GM21723 (cell line): ENCODE results near the gene ARHGEF17.
A peak's percentile ranks its signal among the peaks of the same experiment; 100 is the strongest.
"Not testable (repeated sequence)": the region's sequence is repeated elsewhere in the genome, so short reads cannot be mapped to it uniquely, and the experiment has no call there.

Experiments
- ATAC-seq: cut with Tn5 transposase; IDR thresholded peaks from one replicate; pipeline ENCODE4 v1.9.1; 2021; ENCODE audit warnings: mild to moderate bottlenecking, moderate library complexity; ENCODE audit not compliant: unreplicated experiment

The ARHGEF17 gene

GRCh38 chr11:73273222-73273895, 34.7 kb upstream of the ARHGEF17 start:
- no peak for ATAC-seq

GRCh38 chr11:73274191-73274590, 33.9 kb upstream of the ARHGEF17 start:
- not testable (repeated sequence) for ATAC-seq

- ATAC-seq, result no peak
Measured at GRCh38 chr11:73274722-73275380, 33.2 kb upstream of the ARHGEF17 start.

GRCh38 chr11:73275381-73275750, 32.7 kb upstream of the ARHGEF17 start:
- no peak for ATAC-seq

- no peak for ATAC-seq
Measured at GRCh38 chr11:73277467-73277866, 30.6 kb upstream of the ARHGEF17 start.

- ATAC-seq, result no peak
Measured at GRCh38 chr11:73280626-73281025, 27.4 kb upstream of the ARHGEF17 start.

GRCh38 chr11:73281201-73281741, 26.8 kb upstream of the ARHGEF17 start:
- no peak for ATAC-seq

- ATAC-seq, result no peak
Measured at GRCh38 chr11:73281796-73282660, 26.0 kb upstream of the ARHGEF17 start.

- no peak for ATAC-seq
Measured at GRCh38 chr11:73283276-73284000, 24.6 kb upstream of the ARHGEF17 start.

- no peak for ATAC-seq
Measured at GRCh38 chr11:73284106-73284505, 24.0 kb upstream of the ARHGEF17 start.

GRCh38 chr11:73285721-73286120, 22.4 kb upstream of the ARHGEF17 start:
- no peak for ATAC-seq

GRCh38 chr11:73286240-73286810, 21.8 kb upstream of the ARHGEF17 start:
- no peak for ATAC-seq

GRCh38 chr11:73287400-73288101, 20.5 kb upstream of the ARHGEF17 start:
- ATAC-seq, result no peak

- ATAC-seq, result peak; percentile 6
Measured at GRCh38 chr11:73288192-73288872, 19.7 kb upstream of the ARHGEF17 start.

- peak; percentile 71 for ATAC-seq
Measured at GRCh38 chr11:73288873-73289707, 19.0 kb upstream of the ARHGEF17 start.

GRCh38 chr11:73290536-73290935, 17.5 kb upstream of the ARHGEF17 start:
- no peak for ATAC-seq

- ATAC-seq, result no peak
Measured at GRCh38 chr11:73291196-73291595, 16.9 kb upstream of the ARHGEF17 start.

- no peak for ATAC-seq
Measured at GRCh38 chr11:73291781-73292524, 16.1 kb upstream of the ARHGEF17 start.
